ENCODE results near the gene RPP25L.

Gene RPP25L

DNA sequence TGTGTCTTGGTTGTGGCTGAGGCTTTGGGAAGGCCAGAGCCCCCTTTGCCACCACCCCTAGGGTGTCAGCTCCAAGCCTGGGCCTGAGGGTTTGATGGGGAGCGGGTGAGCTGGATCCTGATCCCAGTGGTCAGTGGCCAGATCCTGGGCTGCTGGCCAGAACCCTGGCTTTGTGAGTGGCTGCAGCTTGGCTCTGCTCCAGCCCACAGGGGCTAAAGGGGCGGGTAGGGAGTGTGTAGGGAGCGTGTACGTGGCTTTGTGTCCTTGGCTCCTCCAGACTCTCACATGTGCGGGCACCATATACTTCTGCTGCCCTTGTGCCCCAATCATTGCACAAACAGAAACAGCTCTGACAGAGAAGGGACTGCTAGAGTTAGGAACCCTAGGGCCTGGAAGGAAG, 38.9 kb upstream of the RPP25L start:
- TF ChIP-seq, protein P1, sequence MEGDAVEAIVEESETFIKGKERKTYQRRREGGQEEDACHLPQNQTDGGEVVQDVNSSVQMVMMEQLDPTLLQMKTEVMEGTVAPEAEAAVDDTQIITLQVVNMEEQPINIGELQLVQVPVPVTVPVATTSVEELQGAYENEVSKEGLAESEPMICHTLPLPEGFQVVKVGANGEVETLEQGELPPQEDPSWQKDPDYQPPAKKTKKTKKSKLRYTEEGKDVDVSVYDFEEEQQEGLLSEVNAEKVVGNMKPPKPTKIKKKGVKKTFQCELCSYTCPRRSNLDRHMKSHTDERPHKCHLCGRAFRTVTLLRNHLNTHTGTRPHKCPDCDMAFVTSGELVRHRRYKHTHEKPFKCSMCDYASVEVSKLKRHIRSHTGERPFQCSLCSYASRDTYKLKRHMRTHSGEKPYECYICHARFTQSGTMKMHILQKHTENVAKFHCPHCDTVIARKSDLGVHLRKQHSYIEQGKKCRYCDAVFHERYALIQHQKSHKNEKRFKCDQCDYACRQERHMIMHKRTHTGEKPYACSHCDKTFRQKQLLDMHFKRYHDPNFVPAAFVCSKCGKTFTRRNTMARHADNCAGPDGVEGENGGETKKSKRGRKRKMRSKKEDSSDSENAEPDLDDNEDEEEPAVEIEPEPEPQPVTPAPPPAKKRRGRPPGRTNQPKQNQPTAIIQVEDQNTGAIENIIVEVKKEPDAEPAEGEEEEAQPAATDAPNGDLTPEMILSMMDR (IDR thresholded peaks at IDR 0.05; ENCODE audit: insufficient read depth, low read length, poor library complexity, severe bottlenecking) = no peak
- no peaks in the 10 kb centered on the region for H3K27me3 ChIP-seq (replicated peaks; ENCODE audit: control insufficient read depth, insufficient read depth, low read length)
- no peak for DNase-seq (ENCODE audit: extremely low read depth, insufficient read length)
- peaks cover 19% of the 10 kb centered on the region for H3K36me3 ChIP-seq (ENCODE audit: control insufficient read depth, insufficient read depth, low read length)
- no peak overlapping the region for H3K4me3 ChIP-seq (replicated peaks; ENCODE audit: low read depth, low read length)

- H3K36me3 ChIP-seq (ENCODE audit: control insufficient read depth, insufficient read depth, low read length) = peaks cover 19% of the 10 kb centered on the region
- TF ChIP-seq, protein P1 (IDR thresholded peaks at IDR 0.05; ENCODE audit: insufficient read depth, low read length, poor library complexity, severe bottlenecking) = no peak
- no peak overlapping the region for H3K4me3 ChIP-seq (replicated peaks; ENCODE audit: low read depth, low read length)
- no peaks in the 10 kb centered on the region for H3K27me3 ChIP-seq (replicated peaks; ENCODE audit: control insufficient read depth, insufficient read depth, low read length)
- no peak for DNase-seq (ENCODE audit: extremely low read depth, insufficient read length)
These were observed 36.8 kb upstream of the RPP25L start for GRCh38 chr9:34648673-34649072.

- Histone ChIP-seq H3K36me3 (ENCODE audit: control insufficient read depth, insufficient read depth, low read length) (peaks cover 19% of the 10 kb centered on the region), H3K27me3 (replicated peaks; ENCODE audit: control insufficient read depth, insufficient read depth, low read length) (no peaks in the 10 kb centered on the region), H3K4me3 (replicated peaks; ENCODE audit: low read depth, low read length) (peak overlapping the region; percentile 97)
- TF ChIP-seq, protein P1 (IDR thresholded peaks at IDR 0.05; ENCODE audit: insufficient read depth, low read length, poor library complexity, severe bottlenecking) = no peak
- DNase-seq (ENCODE audit: extremely low read depth, insufficient read length) = no peak
These were observed 35.8 kb upstream of the RPP25L start for GRCh38 chr9:34647651-34648050.

DNA sequence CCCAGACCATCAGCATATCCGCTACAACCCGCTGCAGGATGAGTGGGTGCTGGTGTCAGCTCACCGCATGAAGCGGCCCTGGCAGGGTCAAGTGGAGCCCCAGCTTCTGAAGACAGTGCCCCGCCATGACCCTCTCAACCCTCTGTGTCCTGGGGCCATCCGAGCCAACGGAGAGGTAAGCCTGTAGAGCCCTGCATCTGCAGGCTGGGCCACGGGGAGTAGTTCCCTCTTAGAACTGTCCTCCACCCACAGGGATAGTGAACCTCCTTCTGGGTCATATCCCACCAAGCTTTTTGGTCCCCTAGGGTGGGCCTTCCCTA, 35.1 kb upstream of the RPP25L start:
- Histone ChIP-seq H3K36me3 (ENCODE audit: control insufficient read depth, insufficient read depth, low read length) (peaks cover 19% of the 10 kb centered on the region), H3K4me3 (replicated peaks; ENCODE audit: low read depth, low read length) (peak overlapping the region; percentile 97)
- TF ChIP-seq, protein P1 (IDR thresholded peaks at IDR 0.05; ENCODE audit: insufficient read depth, low read length, poor library complexity, severe bottlenecking) = no peak

DNA sequence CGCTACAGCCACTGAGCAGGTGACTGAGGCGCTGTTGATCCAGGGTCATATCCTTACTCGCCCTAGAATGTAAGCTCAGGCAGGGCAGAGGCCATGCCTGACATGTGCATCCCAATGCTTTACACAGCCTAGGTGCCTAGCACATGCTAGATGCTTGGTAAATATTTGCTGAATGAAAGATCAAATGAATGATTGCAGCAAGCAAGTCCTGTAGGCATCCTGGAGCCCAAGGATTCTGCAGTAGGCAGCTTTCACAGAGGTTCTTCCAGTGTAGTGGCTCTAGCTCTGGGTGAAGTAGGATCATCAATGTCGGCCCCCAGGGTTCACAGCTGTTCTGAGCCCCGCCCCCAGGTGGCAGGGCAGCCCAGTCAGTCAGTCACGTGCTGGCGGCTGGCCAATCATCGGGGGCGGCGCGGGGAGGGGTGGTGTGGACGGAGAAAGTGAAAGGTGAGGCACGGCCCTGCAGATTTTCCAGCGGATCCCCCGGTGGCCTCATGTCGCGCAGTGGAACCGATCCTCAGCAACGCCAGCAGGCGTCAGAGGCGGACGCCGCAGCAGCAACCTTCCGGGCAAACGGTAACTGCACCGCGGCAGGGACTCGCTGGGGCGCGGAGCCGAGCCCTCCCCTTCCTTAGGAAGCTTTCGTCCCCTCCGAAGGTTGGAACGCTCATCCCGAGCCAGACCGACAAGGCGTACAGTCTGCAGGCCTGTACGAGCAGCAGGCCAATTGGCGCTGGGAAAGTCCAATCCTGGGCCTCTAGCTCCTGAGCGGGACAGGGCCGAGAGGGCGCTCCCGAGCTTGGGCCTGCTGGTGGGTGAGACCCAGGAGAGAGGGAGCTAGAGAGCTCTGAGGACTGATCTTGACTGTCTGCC, 34.5 kb upstream of the RPP25L start, which contains the start of gene GALT:
Gene GALT (plus strand): TSS at position 465 of the 873 bp plus-strand sequence. CDS start 30 bp downstream, at position 495.
- H3K27me3 ChIP-seq (replicated peaks; ENCODE audit: control insufficient read depth, insufficient read depth, low read length) = no peaks in the 10 kb centered on the region
- peaks cover 19% of the 10 kb centered on the region for H3K36me3 ChIP-seq (ENCODE audit: control insufficient read depth, insufficient read depth, low read length)
- peak; percentile 92 for DNase-seq (ENCODE audit: extremely low read depth, insufficient read length)
- TF ChIP-seq, protein P1 (IDR thresholded peaks at IDR 0.05; ENCODE audit: insufficient read depth, low read length, poor library complexity, severe bottlenecking) = peak; percentile 68
- H3K4me3 ChIP-seq (replicated peaks; ENCODE audit: low read depth, low read length) = peak within 1 kb of the TSS; percentile 97

More for the DNA sequence above, 35.1 kb upstream of the RPP25L start:
- DNase-seq (ENCODE audit: extremely low read depth, insufficient read length) = no peak
- no peaks in the 10 kb centered on the region for H3K27me3 ChIP-seq (replicated peaks; ENCODE audit: control insufficient read depth, insufficient read depth, low read length)
